ENCODE results near the gene FGF11.

- TF ChIP-seq CTCF (IDR thresholded peaks at IDR 0.05) (no peak), POLR2A (IDR thresholded peaks at IDR 0.05) (no peak)
These were observed 32.2 kb upstream of the FGF11 start for GRCh38 chr17:7407082-7407481.

Data from heart left ventricle (tissue), 13 donors.